HG03558 (cell line): ENCODE measurements around the gene IRAK2.
"Not testable (repeated sequence)": the region's sequence is repeated elsewhere in the genome, so short reads cannot be mapped to it uniquely, and the experiment has no call there.

Experiments
- ATAC-seq: cut with Tn5 transposase; IDR thresholded peaks from one replicate; pipeline ENCODE4 v1.9.1; 2021; ENCODE audit warnings: moderate number of reproducible peaks; ENCODE audit not compliant: unreplicated experiment; ENCODE audit errors: extremely low read depth

Gene IRAK2, protein sequence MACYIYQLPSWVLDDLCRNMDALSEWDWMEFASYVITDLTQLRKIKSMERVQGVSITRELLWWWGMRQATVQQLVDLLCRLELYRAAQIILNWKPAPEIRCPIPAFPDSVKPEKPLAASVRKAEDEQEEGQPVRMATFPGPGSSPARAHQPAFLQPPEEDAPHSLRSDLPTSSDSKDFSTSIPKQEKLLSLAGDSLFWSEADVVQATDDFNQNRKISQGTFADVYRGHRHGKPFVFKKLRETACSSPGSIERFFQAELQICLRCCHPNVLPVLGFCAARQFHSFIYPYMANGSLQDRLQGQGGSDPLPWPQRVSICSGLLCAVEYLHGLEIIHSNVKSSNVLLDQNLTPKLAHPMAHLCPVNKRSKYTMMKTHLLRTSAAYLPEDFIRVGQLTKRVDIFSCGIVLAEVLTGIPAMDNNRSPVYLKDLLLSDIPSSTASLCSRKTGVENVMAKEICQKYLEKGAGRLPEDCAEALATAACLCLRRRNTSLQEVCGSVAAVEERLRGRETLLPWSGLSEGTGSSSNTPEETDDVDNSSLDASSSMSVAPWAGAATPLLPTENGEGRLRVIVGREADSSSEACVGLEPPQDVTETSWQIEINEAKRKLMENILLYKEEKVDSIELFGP

DNA sequence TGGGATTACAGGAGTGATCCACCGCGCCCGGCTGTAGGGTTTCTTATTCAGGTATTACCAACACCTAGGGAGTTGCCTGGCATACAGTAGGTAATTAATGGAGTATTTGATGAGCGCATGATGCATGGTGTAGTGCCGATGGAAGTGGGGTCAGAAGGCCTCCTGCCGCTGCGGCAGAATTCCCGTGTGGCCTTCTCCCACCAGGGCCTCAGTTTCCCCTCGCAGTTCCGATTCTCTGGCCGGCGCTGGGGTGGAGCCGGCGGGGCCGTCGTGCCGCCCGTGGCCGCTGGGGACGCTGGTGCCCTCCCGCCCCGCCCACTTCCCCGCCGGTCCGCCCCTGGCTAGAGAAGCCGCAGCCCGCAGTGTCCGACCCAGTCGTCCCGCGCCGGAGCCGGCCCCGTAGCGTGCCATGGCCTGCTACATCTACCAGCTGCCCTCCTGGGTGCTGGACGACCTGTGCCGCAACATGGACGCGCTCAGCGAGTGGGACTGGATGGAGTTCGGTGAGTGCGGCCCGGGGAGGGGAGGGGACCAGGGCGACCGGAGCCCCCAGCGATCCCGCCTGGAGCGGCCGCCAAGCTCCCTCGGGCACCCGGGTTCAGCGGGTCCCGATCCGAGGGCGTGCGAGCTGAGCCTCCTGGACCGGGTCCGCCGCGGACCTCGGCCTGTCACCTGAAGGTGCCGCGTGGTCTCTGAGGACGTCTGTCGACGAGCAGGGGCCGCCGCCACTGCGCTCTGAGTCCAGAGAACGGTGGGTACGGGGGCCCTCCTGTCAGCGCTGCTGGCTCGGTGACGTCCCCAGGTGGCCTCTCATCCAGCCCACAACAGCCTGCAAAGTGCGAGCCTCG is at the start of gene IRAK2:
Gene IRAK2 (plus strand): TSS at position 374 of the 848 bp plus-strand sequence. CDS start 36 bp downstream, at position 410.
- no peak for ATAC-seq

DNA sequence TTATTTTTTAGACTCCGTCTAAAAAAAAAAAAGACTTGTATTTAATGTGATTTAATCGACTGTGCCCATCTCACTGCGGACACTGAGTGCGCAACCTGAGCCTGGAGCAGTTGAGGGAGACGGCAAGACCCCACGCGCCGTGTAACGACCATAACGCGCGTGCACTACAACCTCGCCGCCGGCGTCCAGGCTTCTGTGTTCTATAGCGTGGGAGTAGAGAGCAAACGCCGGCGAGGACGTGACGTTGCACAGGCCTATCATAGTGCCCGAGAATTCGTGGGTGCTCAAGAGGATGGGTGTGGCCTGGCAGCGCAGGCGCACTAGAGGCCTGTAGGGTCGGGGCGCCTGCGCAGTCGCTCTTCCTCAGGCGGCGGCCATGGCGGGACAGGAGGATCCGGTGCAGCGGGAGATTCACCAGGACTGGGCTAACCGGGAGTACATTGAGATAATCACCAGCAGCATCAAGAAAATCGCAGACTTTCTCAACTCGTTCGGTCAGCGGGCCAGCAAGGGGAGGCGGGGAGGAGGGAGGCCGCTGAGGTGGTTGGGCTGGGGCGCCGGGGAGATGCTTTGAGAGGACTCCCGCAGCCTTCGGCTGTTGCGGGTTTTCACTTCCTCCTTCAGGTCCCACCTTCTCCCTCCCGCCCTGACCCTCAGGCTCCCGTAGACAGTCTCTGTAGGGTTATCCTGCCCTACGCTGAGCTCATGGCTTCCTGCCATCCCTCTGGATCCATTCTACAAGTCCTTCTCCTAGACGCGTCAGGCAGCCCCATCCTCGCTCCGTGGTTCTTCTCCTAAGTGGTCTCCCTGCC is 49.2 kb upstream of the IRAK2 start, which contains the start of gene BRK1:
Gene BRK1 (plus strand): TSS at position 350 of the 812 bp plus-strand sequence. CDS start 27 bp downstream, at position 377.
- peak; percentile 91 for ATAC-seq

DNA sequence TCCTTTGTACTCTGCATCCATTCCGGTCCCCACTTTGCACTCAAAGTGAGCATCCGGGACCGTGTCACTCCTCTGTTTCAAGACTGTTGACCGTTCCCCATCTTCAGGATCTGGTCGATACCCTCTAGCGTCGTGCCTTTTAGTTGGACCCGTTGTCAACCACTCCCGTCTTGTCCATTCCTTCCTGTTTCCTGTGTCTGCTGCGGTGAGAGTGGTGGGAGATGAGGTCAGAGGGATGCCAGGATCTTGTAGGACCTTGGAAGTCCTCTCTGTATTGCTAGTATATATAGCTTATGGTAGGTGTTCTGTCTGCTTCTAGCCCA is 48.6 kb upstream of the IRAK2 start:
- ATAC-seq: peak; percentile 4

DNA sequence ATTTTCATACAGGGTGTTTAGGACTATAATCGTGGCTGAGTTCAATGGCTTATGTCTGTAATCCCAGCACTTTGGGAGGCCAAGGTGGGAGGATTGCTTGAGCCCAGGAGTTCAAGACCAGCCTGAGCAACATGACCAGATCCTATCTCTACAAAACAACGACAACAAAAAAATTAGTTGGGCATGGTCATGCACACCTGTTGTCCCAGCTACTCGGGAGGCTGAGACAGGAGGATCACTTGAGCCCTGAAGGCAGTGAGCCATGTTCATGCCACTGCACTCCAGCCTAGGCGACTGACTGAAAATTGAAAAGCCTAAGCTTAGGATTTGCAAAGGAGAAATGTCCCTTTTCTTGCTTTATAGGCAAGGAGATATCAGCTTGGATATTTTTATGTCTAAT is 47.8 kb upstream of the IRAK2 start:
- ATAC-seq: no peak

DNA sequence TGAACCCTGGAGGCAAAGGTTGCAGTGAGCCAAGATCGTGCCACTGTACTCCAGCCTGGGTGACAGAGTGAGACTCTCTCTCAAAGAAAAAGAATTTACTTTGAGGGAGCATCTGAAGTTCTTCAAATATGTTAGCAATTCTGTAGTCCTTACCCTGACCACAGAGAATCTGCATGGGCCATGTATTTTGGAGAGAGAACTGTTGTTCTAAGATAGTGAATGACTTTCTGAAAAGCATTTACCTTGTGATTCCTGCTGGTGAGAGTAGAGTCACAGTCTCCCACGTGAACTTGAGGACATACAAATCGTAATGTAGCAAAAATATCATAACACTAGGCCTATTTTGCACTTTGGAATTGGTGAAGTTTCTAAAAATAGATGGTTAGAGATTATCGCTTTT is 45.3 kb upstream of the IRAK2 start:
- ATAC-seq: no peak

DNA sequence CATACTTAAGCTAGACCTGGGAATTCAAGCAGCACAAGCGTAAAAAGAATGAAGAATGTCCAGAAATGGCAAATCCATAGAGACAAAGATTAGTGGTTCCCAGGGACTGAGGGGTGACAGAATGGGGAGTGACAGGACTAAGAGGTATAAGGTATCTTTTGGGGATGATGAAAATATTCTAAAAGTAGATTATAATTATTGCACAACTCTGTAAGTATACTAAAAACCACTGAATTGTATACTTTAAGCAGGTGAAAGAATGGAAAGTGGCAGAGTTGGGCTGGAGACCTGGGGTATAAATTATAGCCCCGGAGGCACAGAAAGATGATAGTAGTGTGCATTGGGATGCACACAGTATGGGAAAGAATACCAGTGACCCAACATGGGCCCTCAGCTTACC is 43.7 kb upstream of the IRAK2 start:
- ATAC-seq: no peak

DNA sequence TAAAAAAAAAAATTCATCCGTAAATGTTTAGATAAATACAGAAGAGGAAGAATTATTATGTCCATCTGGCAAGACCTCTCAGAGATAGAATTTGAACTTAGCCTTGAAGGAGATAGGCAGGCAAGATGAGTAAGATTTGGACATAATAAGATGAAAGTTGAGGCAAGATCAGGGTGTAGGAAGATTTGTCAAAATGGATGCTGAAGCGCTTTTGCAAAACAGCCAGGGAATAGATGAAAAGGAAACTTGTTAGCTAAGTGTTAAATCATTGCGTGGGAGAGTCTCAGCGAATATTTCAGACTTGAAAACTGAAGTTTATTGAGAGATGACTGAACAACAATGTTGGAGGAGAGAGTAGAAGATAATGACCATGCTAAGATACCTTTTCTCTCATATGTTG is 42.0 kb upstream of the IRAK2 start:
- ATAC-seq: no peak

DNA sequence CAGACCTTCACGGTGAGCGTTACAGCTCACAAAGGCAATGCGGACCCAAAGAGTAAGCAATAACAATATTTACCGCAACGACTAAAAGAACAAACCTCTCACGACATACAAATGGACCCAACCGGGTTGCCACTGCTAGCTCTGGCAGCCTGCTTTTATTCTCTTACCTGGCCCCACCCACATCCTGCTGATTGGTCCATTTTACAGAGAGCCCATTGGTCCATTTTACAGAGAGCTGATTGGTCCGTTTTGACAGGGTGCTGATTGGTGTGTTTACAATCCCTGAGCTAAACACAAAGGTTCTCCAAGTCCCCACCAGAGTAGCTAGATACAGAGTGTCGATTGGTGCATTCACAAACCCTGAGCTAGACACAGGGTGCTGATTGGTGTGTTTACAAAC is 28.8 kb upstream of the IRAK2 start:
- ATAC-seq: not testable (repeated sequence)

DNA sequence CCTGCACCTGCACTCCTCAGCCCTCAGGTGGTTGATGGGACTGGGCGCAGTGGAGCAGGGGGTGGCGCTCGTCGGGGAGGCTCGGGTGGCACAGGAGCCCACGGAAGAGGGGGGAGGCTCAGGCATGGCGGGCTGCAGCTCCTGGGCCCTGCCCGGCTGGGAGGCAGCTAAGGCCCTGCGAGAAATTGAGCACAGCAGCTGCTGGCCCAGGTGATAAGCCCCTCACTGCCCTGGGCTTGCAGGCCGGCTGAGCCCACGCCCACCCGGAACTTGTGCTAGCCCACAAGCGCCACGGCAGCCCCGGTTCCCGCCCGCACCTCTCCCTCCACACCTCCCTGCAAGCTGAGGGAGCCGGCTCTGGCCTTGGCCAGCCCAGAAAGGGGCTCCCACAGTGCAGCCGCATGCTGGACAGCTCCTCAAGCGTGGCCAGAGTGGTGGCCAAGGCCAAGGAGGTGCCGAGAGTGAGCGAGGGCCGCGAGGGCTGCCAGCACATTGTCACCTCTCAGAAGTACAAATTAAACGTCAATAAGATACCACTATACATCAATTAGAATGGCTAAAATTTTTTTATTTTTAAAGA is 28.2 kb upstream of the IRAK2 start:
- ATAC-seq: no peak

DNA sequence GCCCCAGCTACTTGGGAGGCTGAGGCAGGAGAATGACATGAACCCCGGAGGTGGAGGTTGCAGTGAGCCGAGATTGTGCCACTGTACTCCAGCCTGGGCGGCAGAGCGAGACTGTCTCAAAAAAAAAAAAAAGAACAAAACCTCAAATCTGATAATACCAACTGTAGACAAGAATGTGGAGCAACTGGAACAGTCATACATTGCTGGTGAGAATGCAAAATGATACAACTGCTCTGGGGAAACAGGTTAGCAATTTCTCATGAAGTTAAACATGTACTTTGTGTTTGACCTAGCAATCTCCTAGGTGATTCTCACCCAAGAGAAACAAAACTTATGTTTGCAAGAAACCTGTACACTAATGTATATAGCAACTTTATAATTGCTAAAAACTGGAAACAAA is 27.5 kb upstream of the IRAK2 start:
- ATAC-seq: no peak

DNA sequence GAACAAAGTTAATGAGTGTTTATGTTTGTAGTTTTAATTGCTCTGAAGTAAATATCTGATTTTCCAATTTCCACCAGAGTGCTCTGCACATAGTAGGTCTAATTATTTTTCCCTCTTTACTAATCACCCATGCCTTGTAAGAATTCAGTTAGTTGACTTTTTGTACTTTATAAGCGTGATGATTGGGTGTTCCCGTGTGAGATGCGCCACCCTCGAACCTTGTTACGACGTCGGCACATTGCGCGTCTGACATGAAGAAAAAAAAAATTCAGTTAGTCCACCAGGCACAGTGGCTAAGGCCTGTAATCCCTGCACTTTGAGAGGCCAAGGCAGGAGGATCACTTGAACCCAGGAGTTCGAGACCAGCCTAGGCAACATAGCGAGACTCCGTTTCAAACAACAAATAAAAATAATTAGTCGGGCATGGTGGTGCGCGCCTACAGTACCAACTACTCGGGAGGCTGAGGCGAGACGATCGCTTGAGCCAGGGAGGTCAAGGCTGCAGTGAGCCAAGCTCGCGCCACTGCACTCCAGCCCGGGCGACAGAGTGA is 23.6 kb upstream of the IRAK2 start:
- ATAC-seq: no peak

DNA sequence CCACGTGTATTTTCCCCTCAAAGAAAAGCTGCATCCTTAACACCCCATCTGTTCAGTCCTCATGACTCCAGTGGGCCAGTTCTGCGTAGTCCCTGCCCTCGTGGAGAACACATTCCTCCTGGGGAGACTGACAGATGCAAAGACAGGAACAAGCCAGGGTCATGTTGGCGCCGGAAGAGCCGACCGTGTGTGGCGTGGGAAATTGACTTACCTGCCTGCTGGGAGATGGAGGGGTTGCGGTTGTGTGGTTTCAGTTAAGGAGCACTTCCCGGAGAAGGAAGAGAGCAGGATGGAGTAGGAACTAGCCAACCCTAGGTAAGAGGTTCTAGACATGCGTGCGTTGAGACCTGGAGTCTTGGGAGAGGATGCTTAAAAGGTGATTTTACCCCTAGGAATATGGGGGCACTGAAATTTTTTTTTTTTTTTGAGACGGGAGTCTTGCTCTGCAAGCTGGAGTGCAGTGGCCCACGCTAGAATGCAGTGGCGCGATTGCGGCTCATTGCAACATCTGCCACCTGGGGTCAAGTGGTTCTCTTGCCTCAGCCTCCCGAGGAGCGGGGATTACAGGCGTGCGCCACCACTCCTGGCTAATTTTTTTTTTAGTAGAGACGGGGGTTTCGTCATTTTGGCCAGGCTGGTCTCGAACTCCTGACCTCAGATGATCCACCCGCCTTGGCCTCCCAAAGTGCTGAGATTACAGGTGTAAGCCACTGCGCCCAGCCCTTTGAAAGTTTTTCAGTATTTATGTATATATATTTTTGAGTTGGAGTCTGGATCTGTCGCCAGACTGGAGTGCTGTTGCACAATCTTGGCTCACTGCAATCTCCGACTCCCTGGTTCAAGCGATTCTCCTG is 21.8 kb upstream of the IRAK2 start:
- ATAC-seq: no peak

DNA sequence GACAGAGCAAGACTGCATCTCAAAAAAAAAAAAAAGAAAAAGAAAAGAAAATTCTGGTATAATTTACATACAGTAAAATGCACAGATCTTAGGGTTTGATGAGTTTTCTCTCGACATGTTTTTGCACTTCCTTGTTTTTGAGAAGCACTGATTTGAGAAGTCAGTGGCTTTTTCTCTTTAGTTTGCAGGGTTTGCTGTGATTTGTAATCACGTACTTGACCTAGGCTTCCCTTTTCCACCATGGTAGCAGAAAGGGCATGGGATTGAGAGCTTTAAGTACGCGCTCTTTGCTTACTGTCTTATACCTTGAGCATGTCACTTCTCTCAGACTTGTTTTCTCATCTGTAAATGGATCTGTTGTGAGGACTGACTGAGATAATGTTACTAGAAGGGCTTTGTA is 19.0 kb upstream of the IRAK2 start:
- ATAC-seq: no peak

DNA sequence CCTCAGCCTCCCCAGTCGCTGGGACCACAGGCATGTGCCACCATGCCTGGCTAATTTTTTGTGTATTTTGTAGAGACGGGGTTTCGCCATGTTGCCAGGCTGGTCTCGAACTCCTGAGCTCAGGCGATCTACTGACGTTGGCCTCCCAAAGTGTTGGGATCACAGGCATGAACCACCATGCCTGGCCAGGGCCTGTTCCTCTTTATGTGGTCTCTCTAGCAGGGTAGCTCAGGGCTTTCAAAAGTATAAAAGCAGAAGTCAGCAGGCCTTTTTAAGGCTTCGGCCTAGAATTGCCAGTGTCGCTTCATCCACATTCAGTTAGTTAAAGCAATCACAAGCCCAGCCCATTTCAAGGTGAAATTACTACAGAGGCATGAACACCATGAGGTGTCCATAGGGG is 15.5 kb upstream of the IRAK2 start:
- ATAC-seq: no peak

DNA sequence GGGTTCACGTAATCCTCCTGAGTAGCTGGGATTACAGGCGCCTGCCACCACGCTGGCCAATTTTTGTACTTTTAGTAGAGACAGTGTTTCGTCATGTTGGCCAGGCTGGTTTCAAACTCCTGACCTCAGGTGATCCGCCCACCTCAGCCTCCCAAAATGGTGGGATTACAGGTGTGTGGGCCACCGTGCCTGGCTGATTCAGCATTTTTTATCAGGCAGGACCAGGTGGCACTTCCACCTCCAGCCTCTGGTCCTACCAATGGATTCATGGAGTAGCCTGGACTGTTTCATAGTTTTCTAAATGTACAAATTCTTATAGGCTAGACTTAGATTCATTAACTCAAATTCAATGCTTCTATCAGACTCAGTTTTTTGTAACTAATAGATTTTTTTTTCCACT is 13.7 kb upstream of the IRAK2 start:
- no peak for ATAC-seq

DNA sequence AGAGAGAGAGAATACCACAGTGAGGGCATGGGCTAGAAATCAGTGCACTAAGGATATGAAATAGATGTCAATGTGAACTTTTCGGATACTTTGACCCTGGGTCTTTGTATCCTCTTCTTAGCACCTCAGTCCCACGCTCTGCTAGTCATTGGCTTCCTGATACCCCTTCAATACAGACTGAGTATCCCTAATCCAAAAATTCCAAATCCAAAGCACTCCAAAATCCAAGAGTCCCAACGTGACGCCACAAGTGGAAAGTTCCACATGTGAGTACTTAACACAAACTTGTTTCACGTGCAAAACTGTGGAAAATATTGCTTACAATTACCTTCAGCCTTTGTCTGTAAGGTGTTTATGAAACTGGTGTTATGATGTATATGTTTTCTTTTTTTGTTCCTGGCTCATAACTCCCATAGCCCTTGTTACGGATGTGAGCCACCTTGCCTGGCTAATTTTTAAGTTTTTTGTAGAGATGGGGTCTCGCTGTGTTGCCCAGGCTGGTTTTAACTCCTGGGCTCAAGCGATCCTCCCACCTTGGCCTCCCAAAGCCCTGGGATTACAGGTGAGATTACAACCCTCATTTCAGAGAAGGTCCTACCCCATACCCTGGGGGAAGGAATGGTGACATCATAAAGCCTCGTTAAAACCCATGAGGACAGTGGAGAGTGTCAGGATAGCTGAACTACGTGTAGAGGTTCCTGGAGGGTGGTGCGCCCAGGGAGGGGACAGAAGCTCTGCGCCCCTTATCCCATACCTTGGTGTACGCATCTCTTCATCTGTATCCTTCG is 10.2 kb upstream of the IRAK2 start:
- ATAC-seq: no peak

DNA sequence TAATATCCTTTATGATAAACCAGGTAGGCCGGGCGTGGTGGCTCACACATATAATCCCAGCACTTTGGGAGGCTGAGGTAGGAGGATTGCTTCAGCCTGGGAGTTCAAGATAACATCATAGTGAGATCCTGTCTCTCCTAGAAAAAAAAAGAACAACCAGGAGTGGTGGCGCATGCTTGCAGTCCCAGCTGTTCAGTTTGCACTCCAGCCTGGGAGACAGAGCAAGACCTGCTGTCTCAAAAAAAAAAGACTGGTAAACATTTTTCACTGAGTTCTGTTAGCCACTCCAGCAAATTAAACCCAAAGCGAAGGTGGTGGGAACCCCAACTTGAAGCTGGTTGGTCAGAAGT is 9.6 kb upstream of the IRAK2 start:
- ATAC-seq: no peak

DNA sequence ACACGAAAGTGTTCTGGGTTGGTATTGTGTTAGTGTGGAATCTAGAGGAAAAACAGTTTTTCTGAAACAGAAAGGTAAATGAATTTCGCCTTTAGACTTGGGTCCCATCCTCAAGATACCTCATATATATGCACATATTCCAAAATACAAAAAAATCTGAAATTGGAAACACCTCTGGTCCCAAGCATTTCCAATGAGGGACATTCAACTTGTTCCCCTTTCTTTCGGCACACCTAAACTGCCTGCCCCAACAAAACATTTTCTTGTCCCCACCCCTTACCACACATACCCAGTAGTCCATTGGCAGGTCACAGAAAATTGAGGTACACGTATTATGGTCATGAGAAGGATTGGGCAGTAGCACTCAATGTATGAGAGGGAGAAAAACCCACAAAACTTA is 9.1 kb upstream of the IRAK2 start:
- no peak for ATAC-seq
